Left lung (tissue), 10 donors: ENCODE measurements around the gene INSYN2B. TPM values are rescaled to one million over a fixed set of nuclear protein-coding genes. Genes with fewer than 3 reads are reported as not detected.

Experiments
- ATAC-seq: fragments of 200-7000 bp; cut with Tn5 transposase; one replicate; pipeline ENCODE4 v1.9.1; 2020; ENCODE audit warnings: moderate library complexity
- DNase-seq, 4 donors: peaks; one replicate each; pipeline ENCODE4 v3.0.0-alpha.2; 2013 to 2020
- H3K27ac ChIP-seq, 2 donors: fragments of 200-600 bp; sonication (generic) in 1 of 2; one replicate each; pipeline versions ENCODE4 v1.5.0 to v1.8.0; 2020 to 2021
- H3K27me3 ChIP-seq, 2 donors: fragments of 200-600 bp; sonication (generic) in 1 of 2; one replicate each; pipeline versions ENCODE4 v1.5.0 to v1.8.0; 2020 to 2021
- H3K36me3 ChIP-seq, 2 donors: fragments of 200-600 bp; sonication (generic) in 1 of 2; one replicate each; pipeline versions ENCODE4 v1.5.0 to v1.8.0; 2020 to 2021
- H3K4me1 ChIP-seq, 2 donors: fragments of 200-600 bp; one replicate each; pipeline ENCODE4 v1.8.0; 2021
- H3K4me3 ChIP-seq, 2 donors: fragments of 200-600 bp; sonication (generic) in 1 of 2; one replicate each; pipeline versions ENCODE4 v1.5.0 to v1.8.0; 2020 to 2021; ENCODE audit warnings: mild to moderate bottlenecking in 1 of 2
- H3K9me3 ChIP-seq, 2 donors: fragments of 200-600 bp; sonication (generic) in 1 of 2; one replicate each; pipeline versions ENCODE4 v1.5.0 to v1.8.0; 2020 to 2021
- CTCF ChIP-seq, 2 donors: fragments of 200-600 bp; sonication (generic) in 1 of 2; IDR thresholded peaks; one replicate each; pipeline versions ENCODE4 v1.5.0 to v1.8.0; 2021; ENCODE audit warnings: antibody characterized with exemption in 2 of 2
- intact Hi-C, 2 donors: fragments of 100-400 bp; cut with DNase I; formaldehyde crosslinking; loops; one replicate each; pipeline versions ENCODE4 v1.11.2 to v1.14.2; 2022
- polyA plus RNA-seq, 6 donors: library from polyadenylated mRNA; unstranded; fragments of 120-200 nt; gene quantifications; one replicate each; pipeline ENCODE4 v1.2.1, GENCODE V29; 2013; ENCODE audit not compliant: insufficient read length in 6 of 6
- total RNA-seq, 2 donors: library from RNA; stranded (reverse); fragmentation: NEBNext Ultra II Directional; extraction: Animal tissue kit (Norgen Biotek cat#: 25700); gene quantifications; one replicate each; pipeline ENCODE4 v1.2.1, GENCODE V29; 2021
- donor health status: DM: no; HTN: yes; CAD: no.
- donor health status: DM: no; HTN: no; CAD: no.

The INSYN2B gene
- total and polyA plus RNA-seq, 8 donors: 0.10 to 7.0 (median 4.2) TPM

- ATAC-seq (no peak), DNase-seq (no peak)
- H3K4me1 ChIP-seq: peaks cover 0 to 8% of the 10 kb centered on the region in 2 donors
- H3K27me3 ChIP-seq: no peaks in the 10 kb centered on the region
- intact Hi-C loops: no loop called here
- H3K36me3 ChIP-seq: no peaks in the 10 kb centered on the region
- H3K9me3 ChIP-seq: no peaks in the 10 kb centered on the region
- H3K4me3 ChIP-seq: no peak overlapping the region
- no peak overlapping the region for H3K27ac ChIP-seq
- TF ChIP-seq CTCF (IDR thresholded peaks at IDR 0.05): no peak
These were observed 10.0 kb downstream of the INSYN2B start for GRCh38 chr5:169970339-169970738.

GRCh38 chr5:169964246-169964645, 16.0 kb downstream of the INSYN2B start:
- no peak for TF ChIP-seq CTCF (IDR thresholded peaks at IDR 0.05)
- H3K4me1 ChIP-seq: no peaks in the 10 kb centered on the region
- H3K27ac ChIP-seq: no peak overlapping the region
- H3K27me3 ChIP-seq: no peaks in the 10 kb centered on the region
- DNase-seq (no peak), ATAC-seq (no peak)
- H3K4me3 ChIP-seq: no peak overlapping the region
- no peaks in the 10 kb centered on the region for H3K9me3 ChIP-seq
- intact Hi-C loops: no loop called here
- no peaks in the 10 kb centered on the region for H3K36me3 ChIP-seq

GRCh38 chr5:169960659-169961058, 19.6 kb downstream of the INSYN2B start:
- no peaks in the 10 kb centered on the region for H3K27me3 ChIP-seq
- H3K36me3 ChIP-seq: no peaks in the 10 kb centered on the region
- no peaks in the 10 kb centered on the region for H3K9me3 ChIP-seq
- H3K4me3 ChIP-seq: no peak overlapping the region
- DNase-seq (no peak), ATAC-seq (no peak)
- no peak for TF ChIP-seq CTCF (IDR thresholded peaks at IDR 0.05)
- H3K4me1 ChIP-seq: no peaks in the 10 kb centered on the region
- H3K27ac ChIP-seq: no peak overlapping the region
- intact Hi-C loops: no loop called here

GRCh38 chr5:169958278-169958677, 22.0 kb downstream of the INSYN2B start:
- no peak for ATAC-seq
- Histone ChIP-seq H3K36me3 (no peaks in the 10 kb centered on the region), H3K9me3 (no peaks in the 10 kb centered on the region), H3K4me1 (no peaks in the 10 kb centered on the region), H3K27ac (no peak overlapping the region), H3K27me3 (no peaks in the 10 kb centered on the region), H3K4me3 (no peak overlapping the region)
- intact Hi-C loops: no loop called here
- DNase-seq: no peak
- no peak for TF ChIP-seq CTCF (IDR thresholded peaks at IDR 0.05)

GRCh38 chr5:169956756-169957155, 23.5 kb downstream of the INSYN2B start:
- ATAC-seq: no peak
- DNase-seq: no peak
- H3K27me3 ChIP-seq: no peaks in the 10 kb centered on the region
- no peaks in the 10 kb centered on the region for H3K36me3 ChIP-seq
- H3K27ac ChIP-seq: no peak overlapping the region
- no peak overlapping the region for H3K4me3 ChIP-seq
- no peak for TF ChIP-seq CTCF (IDR thresholded peaks at IDR 0.05)
- no peaks in the 10 kb centered on the region for H3K9me3 ChIP-seq
- intact Hi-C loops: no loop called here
- no peaks in the 10 kb centered on the region for H3K4me1 ChIP-seq
